Epithelial cell of proximal tubule (primary cell): ENCODE results near the gene TMEM213. TPM values are rescaled to one million over a fixed set of nuclear protein-coding genes. Genes with fewer than 3 reads are reported as not detected.

Experiments used
- DNase-seq: peaks from one replicate; pipeline ENCODE4 v3.0.0-alpha.2; 2011; ENCODE audit warnings: low read depth
- H3K4me3 ChIP-seq: 2 replicates; pipeline ENCODE4 v1.5.1; 2011; ENCODE audit warnings: low read depth, mild to moderate bottlenecking, low read length
- CTCF ChIP-seq: conservative IDR thresholded peaks from 2 replicates; pipeline ENCODE4 v1.5.1; 2012; ENCODE audit warnings: low read depth, mild to moderate bottlenecking, low read length
- total RNA-seq: library from RNA; depleted of rRNA; stranded (reverse); fragments of >200 nt; gene quantifications from 2 replicates; pipeline ENCODE4 v1.2.3, GENCODE V29; 2015

TMEM213 gene
- total RNA-seq, 1 donor from 2014 or later: not detected

GRCh38 chr7:138848056-138848980 is 50.5 kb downstream of the TMEM213 start:
- no peak for TF ChIP-seq CTCF
- no peak overlapping the region for H3K4me3 ChIP-seq
- no peak for DNase-seq

DNA sequence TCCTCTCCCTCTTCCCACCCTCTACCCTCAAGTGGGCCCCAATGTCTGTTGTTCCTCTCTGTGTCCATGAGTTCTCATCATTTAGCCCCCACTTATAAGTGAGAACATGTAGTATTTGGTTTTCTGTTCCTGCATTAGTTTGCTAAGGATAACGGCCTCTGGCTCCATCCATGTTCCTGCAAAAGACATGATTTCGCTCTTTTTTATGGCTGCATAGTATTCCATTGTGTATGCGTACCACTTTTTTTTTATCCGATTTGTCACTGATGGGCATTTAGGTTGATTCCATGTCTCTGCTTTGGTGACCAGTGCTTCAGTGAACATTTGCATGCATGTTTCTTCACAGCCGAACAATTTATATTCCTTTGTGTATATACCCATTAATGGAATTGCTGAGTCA is 51.9 kb downstream of the TMEM213 start:
- TF ChIP-seq CTCF: no peak
- H3K4me3 ChIP-seq: no peak overlapping the region
- no peak for DNase-seq

- H3K4me3 ChIP-seq: no peak overlapping the region
- no peak for TF ChIP-seq CTCF
- no peak for DNase-seq
These were observed 54.7 kb downstream of the TMEM213 start for GRCh38 chr7:138852469-138852868.

GRCh38 chr7:138853448-138853847 is 55.7 kb downstream of the TMEM213 start:
- no peak for TF ChIP-seq CTCF
- DNase-seq: no peak

GRCh38 chr7:138854115-138854645 is 56.4 kb downstream of the TMEM213 start:
- no peak overlapping the region for H3K4me3 ChIP-seq
- TF ChIP-seq CTCF: no peak
- no peak for DNase-seq

More at GRCh38 chr7:138853448-138853847, 55.7 kb downstream of the TMEM213 start:
- no peak overlapping the region for H3K4me3 ChIP-seq

- H3K4me3 ChIP-seq: no peak overlapping the region
- no peak for TF ChIP-seq CTCF
- no peak for DNase-seq
These were observed 59.9 kb downstream of the TMEM213 start for GRCh38 chr7:138857728-138858127.

- no peak overlapping the region for H3K4me3 ChIP-seq
- no peak for DNase-seq
- no peak for TF ChIP-seq CTCF
These were observed 63.3 kb downstream of the TMEM213 start for GRCh38 chr7:138861051-138861450.
